Nephron (organoid): ENCODE data around the gene MTHFD1L.

ENCODE experiments used
- H3K27ac Mint-ChIP-seq, 3 experiments: 2 replicates each; pipeline ENCODE4 v1.8.0; 2020; ENCODE audit warnings: mixed read lengths in 3 of 3, mild to moderate bottlenecking in 2 of 3, moderate library complexity in 1 of 3
- H3K27me3 Mint-ChIP-seq: 2 replicates; pipeline ENCODE4 v1.8.0; 2021; ENCODE audit warnings: low read depth, mild to moderate bottlenecking, moderate library complexity, mixed read lengths
- H3K36me3 Mint-ChIP-seq: 2 replicates; pipeline ENCODE4 v1.8.0; 2020; ENCODE audit warnings: low read depth, mixed read lengths
- H3K4me1 Mint-ChIP-seq: 2 replicates; pipeline ENCODE4 v1.8.0; 2020; ENCODE audit warnings: mixed read lengths
- H3K4me3 Mint-ChIP-seq, 3 experiments: 2 replicates each; pipeline ENCODE4 v1.8.0; 2020; ENCODE audit warnings: mild to moderate bottlenecking in 3 of 3, mixed read lengths in 3 of 3, moderate library complexity in 2 of 3
- H3K9me3 Mint-ChIP-seq: 2 replicates; pipeline ENCODE4 v1.8.0; 2020; ENCODE audit warnings: mixed read lengths
- CTCF ChIP-seq, 3 experiments: fragments of 200-600 bp; sonication (generic); IDR thresholded peaks; one replicate each; pipeline ENCODE4 v1.5.0; 2021; ENCODE audit warnings: antibody characterized with exemption in 3 of 3; ENCODE audit not compliant: unreplicated experiment in 3 of 3

The MTHFD1L gene

GRCh38 chr6:151008425-151008824 lies 142.9 kb downstream of the MTHFD1L start:
- Mint-ChIP-seq H3K27me3 (no peaks in the 10 kb centered on the region), H3K4me3 (no peak overlapping the region), H3K36me3 (peaks cover 3% of the 10 kb centered on the region), H3K9me3 (no peaks in the 10 kb centered on the region), H3K4me1 (peaks cover 48% of the 10 kb centered on the region), H3K27ac (peak overlapping the region in 2 of 3 experiments; percentile 74 to 76)
- no peak for TF ChIP-seq CTCF (IDR thresholded peaks at IDR 0.05; ENCODE audit: unreplicated experiment in 3 of 3)

- peaks cover 3% of the 10 kb centered on the region for H3K36me3 Mint-ChIP-seq
- H3K4me3 Mint-ChIP-seq, result no peak overlapping the region
- H3K27ac Mint-ChIP-seq, result peak overlapping the region in 1 of 3 experiments; percentile 62
- no peak for TF ChIP-seq CTCF (IDR thresholded peaks at IDR 0.05; ENCODE audit: unreplicated experiment in 3 of 3)
- H3K4me1 Mint-ChIP-seq, result peaks cover 49% of the 10 kb centered on the region
- no peaks in the 10 kb centered on the region for H3K9me3 Mint-ChIP-seq
- no peaks in the 10 kb centered on the region for H3K27me3 Mint-ChIP-seq
Observed at GRCh38 chr6:151009576-151009975, 144.1 kb downstream of the MTHFD1L start.

GRCh38 chr6:151010071-151010470 lies 144.6 kb downstream of the MTHFD1L start:
- Mint-ChIP-seq H3K27ac (peak overlapping the region; percentile 23 to 69 (median 62)), H3K27me3 (no peaks in the 10 kb centered on the region), H3K36me3 (peaks cover 5% of the 10 kb centered on the region), H3K9me3 (no peaks in the 10 kb centered on the region), H3K4me1 (peaks cover 49% of the 10 kb centered on the region), H3K4me3 (no peak overlapping the region)
- TF ChIP-seq CTCF (IDR thresholded peaks at IDR 0.05; ENCODE audit: unreplicated experiment in 3 of 3), result no peak

- no peak for TF ChIP-seq CTCF (IDR thresholded peaks at IDR 0.05; ENCODE audit: unreplicated experiment in 3 of 3)
- Mint-ChIP-seq H3K27me3 (no peaks in the 10 kb centered on the region), H3K27ac (peak overlapping the region in 2 of 3 experiments; percentile 5 to 9), H3K4me1 (peaks cover 33% of the 10 kb centered on the region), H3K4me3 (no peak overlapping the region), H3K36me3 (peaks cover 11% of the 10 kb centered on the region), H3K9me3 (no peaks in the 10 kb centered on the region)
Observed at GRCh38 chr6:151012321-151013294, 147.1 kb downstream of the MTHFD1L start.

GRCh38 chr6:151014404-151015100 lies 149.1 kb downstream of the MTHFD1L start:
- TF ChIP-seq CTCF (IDR thresholded peaks at IDR 0.05; ENCODE audit: unreplicated experiment in 3 of 3), result peak; percentile 98 to 99 (median 98)
- Mint-ChIP-seq H3K4me3 (peak overlapping the region in 1 of 3 experiments; percentile 46), H3K27me3 (no peaks in the 10 kb centered on the region), H3K4me1 (peaks cover 25% of the 10 kb centered on the region), H3K27ac (peak overlapping the region; percentile 73 to 92 (median 82)), H3K9me3 (no peaks in the 10 kb centered on the region), H3K36me3 (peaks cover 11% of the 10 kb centered on the region)
